ENCODE data around the gene SLC38A10. TPM values are rescaled to one million over a fixed set of nuclear protein-coding genes. Genes with fewer than 3 reads are reported as not detected.

Gene SLC38A10
- total and polyA plus RNA-seq, 10 of the 15 experiments (the other 5 are each of a cell fraction or from before 2014, with no cell fraction given), result 0.52 to 67.9 (median 22.1) TPM

GRCh38 chr17:81243333-81243664 lies 51.8 kb downstream of the SLC38A10 start:
- in situ Hi-C loops (cut with MboI), result loop anchor here (5.0 to 25.0 kb wide), 2 partner anchors 96 to 231 kb away; no protein-coding TSS in a partner anchor
- no peak overlapping the region for H3K27ac ChIP-seq (ENCODE audit: control insufficient read depth, insufficient read depth)
- peaks cover 0 to 2% of the 10 kb centered on the region in 2 experiments; a peak in 2 of 4 replicates for H3K36me3 ChIP-seq (ENCODE audit: control insufficient read depth in 2 of 2, insufficient read depth in 2 of 2, low read length in 1 of 2)
- H3K9me3 ChIP-seq (replicated peaks; ENCODE audit: control insufficient read depth, insufficient read depth, low read length), result no peaks in the 10 kb centered on the region
- TF ChIP-seq POLR2A (IDR thresholded peaks at IDR 0.05; ENCODE audit: low read depth, low read length), result peak; percentile 52; the same call in 1 of the 2 replicates
- TF ChIP-seq SPI1 (IDR thresholded peaks at IDR 0.05; ENCODE audit: borderline replicate concordance, insufficient read depth, low read depth, low read length), result no peak
- ChIA-PET POLR2A (no interaction called here), CTCF (interaction anchor here (1.2 kb wide), 1 partner anchor 101 kb away, joined by 3 read pairs; no protein-coding TSS in a partner anchor), RAD21 (ENCODE audit: unreplicated experiment) (interaction anchor here (1.3 kb wide), 1 partner anchor 242 kb away, joined by 3 read pairs; no protein-coding TSS in a partner anchor), SMC1A (ENCODE audit: uncharacterized antibody, unreplicated experiment) (interaction anchor here (1.7 kb wide), 1 partner anchor 100 kb away, joined by 5 read pairs; no protein-coding TSS in a partner anchor)
- BruUV-seq (replicated peaks), result no TSS peak
- no peak overlapping the region for H3K4me2 ChIP-seq (ENCODE audit: control insufficient read depth, insufficient read depth)
- H3K9ac ChIP-seq (ENCODE audit: control insufficient read depth, insufficient read depth, low read length), result no peak overlapping the region
- intact Hi-C loops (cut with micrococcal nuclease; ENCODE audit: unreplicated experiment), result no loop called here
- H3K27me3 ChIP-seq (replicated peaks in 1 of 2; ENCODE audit: control insufficient read depth in 2 of 2, insufficient read depth in 2 of 2, low read length in 1 of 2), result no peaks in the 10 kb centered on the region
- FAIRE-seq (no peak), ATAC-seq (no peak), DNase-seq (ENCODE audit: low read depth, low spot score) (no peak)
- 93% methylated on average over 10 of the region's 10 CpGs for WGBS (ENCODE audit: insufficient coverage, insufficient replicate concordance, low lambda C conversion rate, missing lambda C conversion rate)
- H4K20me1 ChIP-seq (ENCODE audit: control insufficient read depth, insufficient read depth), result no peaks in the 10 kb centered on the region
- H3K4me1 ChIP-seq (ENCODE audit: control insufficient read depth, insufficient read depth, low read length), result peaks cover 23% of the 10 kb centered on the region
- H2AFZ ChIP-seq (ENCODE audit: control insufficient read depth, low read depth, low read length), result no peak overlapping the region
- H3K4me3 ChIP-seq, result no peak overlapping the region
- H3K79me2 ChIP-seq (ENCODE audit: control insufficient read depth, insufficient read depth, low read length), result peaks cover 30% of the 10 kb centered on the region

- intact Hi-C loops (cut with micrococcal nuclease; ENCODE audit: unreplicated experiment) (no loop called here), in situ Hi-C loops (cut with MboI) (loop anchor here (5.0 to 25.0 kb wide), 2 partner anchors 95 to 230 kb away; no protein-coding TSS in a partner anchor)
- no peak overlapping the region for H3K9ac ChIP-seq (ENCODE audit: control insufficient read depth, insufficient read depth, low read length)
- SMC1A ChIA-PET (ENCODE audit: uncharacterized antibody, unreplicated experiment), result interaction anchor here (0.9 to 1.7 kb wide), 2 partner anchors 14 to 99 kb away, joined by 4 to 5 read pairs; no protein-coding TSS in a partner anchor
- POLR2A ChIA-PET, result no interaction called here
- H3K27me3 ChIP-seq (replicated peaks in 1 of 2; ENCODE audit: control insufficient read depth in 2 of 2, insufficient read depth in 2 of 2, low read length in 1 of 2), result no peaks in the 10 kb centered on the region
- no peak overlapping the region for H3K4me3 ChIP-seq
- H3K9me3 ChIP-seq (replicated peaks; ENCODE audit: control insufficient read depth, insufficient read depth, low read length), result no peaks in the 10 kb centered on the region
- no peak overlapping the region for H3K4me2 ChIP-seq (ENCODE audit: control insufficient read depth, insufficient read depth)
- peaks cover 0 to 2% of the 10 kb centered on the region in 2 experiments; a peak in 2 of 4 replicates for H3K36me3 ChIP-seq (ENCODE audit: control insufficient read depth in 2 of 2, insufficient read depth in 2 of 2, low read length in 1 of 2)
- H4K20me1 ChIP-seq (ENCODE audit: control insufficient read depth, insufficient read depth), result no peaks in the 10 kb centered on the region
- no peak overlapping the region for H2AFZ ChIP-seq (ENCODE audit: control insufficient read depth, low read depth, low read length)
- RAD21 ChIA-PET (ENCODE audit: unreplicated experiment), result interaction anchor here (1.3 kb wide), 2 partner anchors 100 to 242 kb away, joined by 3 read pairs; no protein-coding TSS in a partner anchor
- H3K27ac ChIP-seq (ENCODE audit: control insufficient read depth, insufficient read depth), result no peak overlapping the region
- TF ChIP-seq BMI1 (IDR thresholded peaks at IDR 0.05; ENCODE audit: borderline replicate concordance) (no peak), CREB1 (IDR thresholded peaks at IDR 0.05; ENCODE audit: low read depth) (no peak), NFXL1 (IDR thresholded peaks at IDR 0.05; ENCODE audit: borderline replicate concordance) (no peak), NR2C2 (IDR thresholded peaks at IDR 0.05; ENCODE audit: borderline replicate concordance, control insufficient read depth, insufficient read length, low read depth) (no peak), POLR2A (IDR thresholded peaks at IDR 0.05; ENCODE audit: low read depth, low read length) (0 out of 2 replicates have a peak, but pooled peaks have one; percentile 8)
- ATAC-seq (no peak), FAIRE-seq (no peak), DNase-seq (ENCODE audit: low read depth, low spot score) (no peak)
- BruUV-seq (replicated peaks), result no TSS peak
- 82% methylated on average over 30 of the region's 33 CpGs for WGBS (ENCODE audit: insufficient coverage, insufficient replicate concordance, low lambda C conversion rate, missing lambda C conversion rate)
- peaks cover 28% of the 10 kb centered on the region for H3K4me1 ChIP-seq (ENCODE audit: control insufficient read depth, insufficient read depth, low read length)
- CTCF ChIA-PET, result interaction anchor here (1.2 to 1.3 kb wide), 2 partner anchors 99 to 100 kb away, joined by 3 to 6 read pairs; no protein-coding TSS in a partner anchor
- H3K79me2 ChIP-seq (ENCODE audit: control insufficient read depth, insufficient read depth, low read length), result peaks cover 36% of the 10 kb centered on the region
Observed at GRCh38 chr17:81242421-81243332, 52.4 kb downstream of the SLC38A10 start.
